ENCODE measurements around the gene SPATA13. TPM values are rescaled to one million over a fixed set of nuclear protein-coding genes. Genes with fewer than 3 reads are reported as not detected.
"Not testable (repeated sequence)": the region's sequence is repeated elsewhere in the genome, so short reads cannot be mapped to it uniquely, and the experiment has no call there.

SPATA13 gene
- total and polyA plus RNA-seq, 11 donors: 5.4 to 20.1 (median 8.6) TPM

DNA sequence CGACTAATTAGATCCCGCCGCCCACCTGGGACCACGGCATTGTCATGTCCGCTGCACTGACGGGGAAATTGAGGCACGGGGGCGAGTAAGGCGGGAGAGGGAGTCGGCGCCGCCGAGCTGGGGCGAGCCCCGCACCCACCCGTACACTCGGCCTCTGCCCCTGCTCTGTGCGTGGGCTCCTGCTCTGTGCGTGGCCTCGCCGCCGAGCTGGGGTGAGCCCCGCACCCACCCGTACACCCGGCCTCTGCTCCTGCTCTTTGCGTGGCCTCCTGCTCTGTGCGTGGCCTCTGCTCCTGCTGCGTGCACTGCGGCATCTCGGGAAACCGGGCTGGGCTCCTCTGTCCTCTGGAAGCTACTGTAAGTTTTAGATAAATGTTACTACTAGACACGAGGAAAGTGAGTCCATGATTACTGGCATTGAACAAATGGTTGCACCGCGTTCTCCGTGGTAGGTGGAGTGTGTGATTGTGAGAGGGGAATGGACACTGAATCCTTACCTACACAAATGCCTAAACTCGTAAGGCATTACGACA, 148.0 kb downstream of the SPATA13 start:
- Histone ChIP-seq H3K9me3 (no peaks in the 10 kb centered on the region), H3K4me3 (no peak overlapping the region), H3K36me3 (peaks cover 0 to 25% (median 6%) of the 10 kb centered on the region in 9 donors), H3K4me1 (peaks cover 0 to 57% (median 18%) of the 10 kb centered on the region in 12 donors), H3K27me3 (no peaks in the 10 kb centered on the region), H3K27ac (peak overlapping the region in 3 of 12 donors; percentile 52 to 65 (median 58))
- ATAC-seq (peak in 2 of 4 donors; percentile 24 to 48), DNase-seq (no peak)
- intact Hi-C loops (cut with DNase I): loop anchor here in 1 of 10 donors (5.0 kb wide), 1 partner anchor 36 kb away; no protein-coding TSS in a partner anchor
- TF ChIP-seq POLR2A (IDR thresholded peaks at IDR 0.05): no peak
- TF ChIP-seq, protein P1, sequence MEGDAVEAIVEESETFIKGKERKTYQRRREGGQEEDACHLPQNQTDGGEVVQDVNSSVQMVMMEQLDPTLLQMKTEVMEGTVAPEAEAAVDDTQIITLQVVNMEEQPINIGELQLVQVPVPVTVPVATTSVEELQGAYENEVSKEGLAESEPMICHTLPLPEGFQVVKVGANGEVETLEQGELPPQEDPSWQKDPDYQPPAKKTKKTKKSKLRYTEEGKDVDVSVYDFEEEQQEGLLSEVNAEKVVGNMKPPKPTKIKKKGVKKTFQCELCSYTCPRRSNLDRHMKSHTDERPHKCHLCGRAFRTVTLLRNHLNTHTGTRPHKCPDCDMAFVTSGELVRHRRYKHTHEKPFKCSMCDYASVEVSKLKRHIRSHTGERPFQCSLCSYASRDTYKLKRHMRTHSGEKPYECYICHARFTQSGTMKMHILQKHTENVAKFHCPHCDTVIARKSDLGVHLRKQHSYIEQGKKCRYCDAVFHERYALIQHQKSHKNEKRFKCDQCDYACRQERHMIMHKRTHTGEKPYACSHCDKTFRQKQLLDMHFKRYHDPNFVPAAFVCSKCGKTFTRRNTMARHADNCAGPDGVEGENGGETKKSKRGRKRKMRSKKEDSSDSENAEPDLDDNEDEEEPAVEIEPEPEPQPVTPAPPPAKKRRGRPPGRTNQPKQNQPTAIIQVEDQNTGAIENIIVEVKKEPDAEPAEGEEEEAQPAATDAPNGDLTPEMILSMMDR (IDR thresholded peaks at IDR 0.05): no peak
- WGBS, 4 donors: 77 to 86% (median 85%) methylated on average over 30 to 37 of the region's 37 CpGs

DNA sequence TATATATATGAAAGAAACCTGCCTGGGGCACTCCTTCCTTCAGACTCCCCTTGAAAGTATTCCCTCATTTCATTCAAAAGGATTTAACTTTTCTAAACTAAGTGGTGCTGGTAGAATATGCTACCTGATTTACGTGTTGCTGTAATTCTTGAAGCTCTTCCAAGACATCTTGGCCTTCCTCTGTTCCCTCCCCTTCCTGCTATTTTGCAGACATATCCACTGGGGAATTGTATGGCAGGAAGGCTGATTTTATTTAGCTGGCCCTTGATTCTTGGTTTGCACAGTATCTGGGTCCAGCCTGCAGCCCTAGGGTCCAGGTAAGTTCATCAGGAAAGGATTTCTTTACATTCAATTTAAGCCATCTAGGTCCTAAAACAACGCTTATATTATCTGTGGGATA, 148.8 kb downstream of the SPATA13 start, which contains the start of gene C1QTNF9:
TSS of gene C1QTNF9 (plus strand) at position 281 of the 400 bp plus-strand sequence. CDS start 6,424 bp downstream, outside the sequence.
- H3K27me3 ChIP-seq, DNase-seq, H3K9me3 ChIP-seq: not testable (repeated sequence)
- Histone ChIP-seq H3K4me3 (peak within 1 kb of the TSS in 4 of 12 donors; percentile 15 to 25 (median 22)), H3K27ac (peak within 1 kb of the TSS in 3 of 12 donors; percentile 9 to 65 (median 52)), H3K36me3 (peaks cover 0 to 17% (median 0%) of the 10 kb centered on the region in 9 donors), H3K4me1 (peaks cover 0 to 53% (median 14%) of the 10 kb centered on the region in 12 donors)
- ATAC-seq: peak in 3 of 4 donors; percentile 48 to 67 (median 57)
- 46 to 61% (median 48%) methylated on average over 2 of the region's 2 CpGs for WGBS, 4 donors
- intact Hi-C loops (cut with DNase I): loop anchor here in 1 of 10 donors (5.0 kb wide), 1 partner anchor 37 kb away; no protein-coding TSS in a partner anchor

DNA sequence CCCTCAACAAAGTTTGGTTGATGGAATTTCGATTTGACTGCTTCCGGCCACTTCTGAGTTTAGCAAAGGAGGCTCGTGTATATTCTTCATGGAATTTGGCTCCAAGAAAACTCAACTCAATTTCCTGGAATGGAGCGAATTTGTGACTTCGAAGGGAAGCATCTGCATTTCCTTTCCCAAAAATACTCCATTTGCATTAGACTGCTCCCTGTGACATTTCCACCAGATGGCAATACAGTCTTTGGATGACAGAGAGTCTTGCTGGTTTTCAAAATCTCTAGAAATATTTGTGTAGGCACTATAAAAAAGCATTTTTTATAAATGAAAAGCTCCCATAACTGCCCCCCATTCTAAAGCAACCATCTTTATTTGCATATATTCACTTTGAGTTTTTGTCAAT, 152.9 kb downstream of the SPATA13 start:
- DNase-seq (no peak), ATAC-seq (no peak)
- no peaks in the 10 kb centered on the region for H3K36me3 ChIP-seq
- H3K4me1 ChIP-seq: peaks cover 0 to 15% (median 4%) of the 10 kb centered on the region in 12 donors
- no peaks in the 10 kb centered on the region for H3K27me3 ChIP-seq
- intact Hi-C loops (cut with DNase I): loop anchor here in 2 of 10 donors (10.0 kb wide), 2 partner anchors 241 to 361 kb away; no protein-coding TSS in a partner anchor
- no peak overlapping the region for H3K27ac ChIP-seq
- no peaks in the 10 kb centered on the region for H3K9me3 ChIP-seq
- H3K4me3 ChIP-seq: no peak overlapping the region
- TF ChIP-seq, protein P1 (IDR thresholded peaks at IDR 0.05): peak in 11 of 12 donors; percentile 20 to 59 (median 41)
- no peak for TF ChIP-seq POLR2A (IDR thresholded peaks at IDR 0.05)
- WGBS, 4 donors: 30 to 50% (median 38%) methylated on average over 5 of the region's 5 CpGs

DNA sequence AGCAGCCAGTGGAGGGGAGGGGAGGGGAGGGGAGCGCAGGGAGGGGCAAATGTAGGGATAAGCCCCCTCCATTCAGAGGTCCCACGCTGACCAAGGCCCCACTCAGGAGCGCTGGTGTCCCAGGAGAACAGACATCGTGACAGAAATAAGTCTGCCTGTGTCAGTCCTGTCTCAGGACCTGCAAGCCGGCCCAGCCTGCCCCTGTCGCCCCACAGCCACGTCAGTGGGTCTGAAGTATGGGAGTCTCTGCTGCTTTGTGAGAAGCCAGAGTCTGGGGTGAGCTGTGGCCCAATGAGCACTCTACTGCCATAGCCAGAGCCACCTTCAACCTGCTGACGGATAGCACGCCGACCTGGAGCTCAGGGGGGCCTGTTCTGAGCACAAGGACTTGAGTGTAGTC, 157.3 kb downstream of the SPATA13 start:
- H3K9me3 ChIP-seq, H3K36me3 ChIP-seq, H3K27ac ChIP-seq, H3K4me3 ChIP-seq, H3K27me3 ChIP-seq, DNase-seq, H3K4me1 ChIP-seq: not testable (repeated sequence)
- intact Hi-C loops (cut with DNase I): loop anchor here in 2 of 10 donors (10.0 kb wide), 2 partner anchors 237 to 357 kb away; no protein-coding TSS in a partner anchor
- WGBS, 4 donors: 84 to 87% (median 86%) methylated on average over 4 to 10 of the region's 10 CpGs
- peak in 1 of 4 donors; percentile 13 for ATAC-seq

DNA sequence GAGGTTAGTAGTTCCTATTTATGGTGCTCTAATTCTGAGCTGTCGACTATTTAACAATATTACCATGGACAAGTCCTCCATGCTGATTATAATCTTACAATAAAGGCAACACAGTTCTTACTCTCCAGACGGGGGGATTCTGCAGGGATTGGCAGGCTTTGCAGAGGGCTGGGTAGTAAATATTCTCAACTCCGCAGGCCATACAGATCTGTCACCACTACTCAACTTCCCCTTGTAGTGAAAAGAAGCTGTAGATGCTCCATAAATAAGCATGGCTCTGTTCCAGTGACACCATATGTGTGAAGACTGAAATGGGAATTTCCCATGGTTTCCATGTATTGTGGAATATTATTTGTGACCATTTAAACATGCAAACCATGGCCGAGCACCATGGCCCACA, 158.4 kb downstream of the SPATA13 start:
- intact Hi-C loops (cut with DNase I): loop anchor here in 2 of 10 donors (10.0 kb wide), 2 partner anchors 236 to 356 kb away; no protein-coding TSS in a partner anchor
- not testable (repeated sequence) for H3K4me1 ChIP-seq, ATAC-seq, H3K27ac ChIP-seq, DNase-seq, H3K36me3 ChIP-seq, H3K9me3 ChIP-seq, H3K27me3 ChIP-seq, H3K4me3 ChIP-seq
- WGBS, 4 donors: 48 to 58% (median 53%) methylated on average over 3 to 4 of the region's 4 CpGs

DNA sequence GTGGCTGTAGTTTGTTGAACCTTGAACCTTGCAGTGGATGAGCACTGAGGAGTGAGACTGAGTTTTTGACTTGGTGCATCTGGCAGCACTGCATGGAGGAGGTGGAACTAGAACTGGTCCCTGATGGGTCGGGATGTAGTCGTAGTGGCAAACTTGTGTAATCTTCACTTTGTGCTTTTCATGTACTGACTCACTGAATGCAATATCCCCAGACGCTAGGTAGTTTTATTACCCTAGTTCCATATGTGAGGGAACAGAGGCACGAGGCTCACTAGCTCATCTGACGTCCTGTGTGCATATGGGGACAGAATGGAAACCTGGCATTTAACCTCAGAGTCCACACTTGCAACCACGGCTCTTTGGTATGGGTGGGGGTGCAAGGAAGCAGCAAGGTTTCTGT, 159.1 kb downstream of the SPATA13 start:
- not testable (repeated sequence) for H3K36me3 ChIP-seq, H3K4me3 ChIP-seq, DNase-seq, H3K9me3 ChIP-seq, ATAC-seq, H3K4me1 ChIP-seq, H3K27ac ChIP-seq, H3K27me3 ChIP-seq
- intact Hi-C loops (cut with DNase I): loop anchor here in 4 of 10 donors (5.0 to 10.0 kb wide), 4 partner anchors 235 to 427 kb away; partner anchors contain the start of gene C1QTNF9B (in 1 of the 4)
- WGBS, 4 donors: 89 to 93% (median 91%) methylated on average over 6 of the region's 6 CpGs

DNA sequence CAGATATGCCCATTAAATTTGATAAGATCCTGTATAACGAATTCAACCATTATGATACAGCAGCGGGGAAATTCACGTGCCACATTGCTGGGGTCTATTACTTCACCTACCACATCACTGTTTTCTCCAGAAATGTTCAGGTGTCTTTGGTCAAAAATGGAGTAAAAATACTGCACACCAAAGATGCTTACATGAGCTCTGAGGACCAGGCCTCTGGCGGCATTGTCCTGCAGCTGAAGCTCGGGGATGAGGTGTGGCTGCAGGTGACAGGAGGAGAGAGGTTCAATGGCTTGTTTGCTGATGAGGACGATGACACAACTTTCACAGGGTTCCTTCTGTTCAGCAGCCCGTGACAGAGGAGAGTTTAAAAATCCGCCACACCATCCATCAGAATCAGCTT, 160.9 kb downstream of the SPATA13 start:
- H3K27ac ChIP-seq, H3K4me3 ChIP-seq, H3K4me1 ChIP-seq, DNase-seq, H3K27me3 ChIP-seq, ATAC-seq, H3K9me3 ChIP-seq, H3K36me3 ChIP-seq: not testable (repeated sequence)
- 92 to 98% (median 93%) methylated on average over 8 of the region's 8 CpGs for WGBS, 4 donors
- intact Hi-C loops (cut with DNase I): loop anchor here in 2 of 10 donors (5.0 to 10.0 kb wide), 2 partner anchors 427 to 429 kb away; partner anchors contain the start of gene C1QTNF9B (in 1 of the 2)

DNA sequence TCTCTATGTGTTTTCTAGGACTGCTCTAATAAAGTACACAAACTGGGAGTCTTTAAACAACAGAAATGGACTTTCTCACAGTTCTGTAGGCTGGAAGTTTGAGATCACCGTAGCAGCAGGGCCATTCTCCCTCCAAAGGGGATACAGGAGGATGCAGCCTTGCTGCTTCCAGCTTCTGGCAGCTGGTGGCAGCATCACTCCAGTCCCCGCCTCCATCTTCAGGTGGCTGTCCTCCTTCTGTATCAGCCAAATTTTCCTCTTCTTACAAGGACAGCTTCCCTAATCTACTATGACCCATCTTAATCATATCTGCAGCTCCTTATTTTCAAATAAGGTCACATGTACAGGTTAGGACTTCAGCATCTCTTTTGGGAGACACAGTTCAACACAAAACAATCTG, 161.9 kb downstream of the SPATA13 start:
- H3K4me1 ChIP-seq, H3K4me3 ChIP-seq, H3K27ac ChIP-seq, H3K9me3 ChIP-seq, H3K36me3 ChIP-seq, H3K27me3 ChIP-seq, ATAC-seq, DNase-seq: not testable (repeated sequence)
- 70 to 84% (median 78%) methylated on average over 2 of the region's 2 CpGs for WGBS, 4 donors
- intact Hi-C loops (cut with DNase I): loop anchor here in 2 of 10 donors (5.0 to 10.0 kb wide), 2 partner anchors 428 to 430 kb away; partner anchors contain the start of gene C1QTNF9B (in 1 of the 2)
